Peyer's patch (tissue), 4 donors: ENCODE data around the gene KRI1. TPM values are rescaled to one million over a fixed set of nuclear protein-coding genes. Genes with fewer than 3 reads are reported as not detected.

Experiments
- DNase-seq, 3 donors: peaks; one replicate each; pipeline ENCODE4 v3.0.0-alpha.2; 2017 to 2019
- H3K27ac ChIP-seq, 4 donors: fragments of 200-600 bp; sonication (generic); one replicate each; pipeline ENCODE4 v1.5.1; 2016 to 2019
- H3K27me3 ChIP-seq, 2 donors: fragments of 200-600 bp; sonication (generic); one replicate each; pipeline ENCODE4 v1.5.1; 2019
- H3K36me3 ChIP-seq, 3 donors: fragments of 200-600 bp; sonication (generic); one replicate each; pipeline ENCODE4 v1.5.1; 2016 to 2019
- H3K4me1 ChIP-seq, 4 donors: fragments of 200-600 bp; sonication (generic); one replicate each; pipeline ENCODE4 v1.5.1; 2016 to 2019
- H3K4me3 ChIP-seq, 4 donors: fragments of 200-600 bp; sonication (generic); 1 replicate in 3 of 4; 2 replicates in 1 of 4; pipeline ENCODE4 v1.5.1; 2016 to 2019; ENCODE audit warnings: mild to moderate bottlenecking in 1 of 4
- H3K9me3 ChIP-seq, 4 donors: fragments of 200-600 bp; sonication (generic); one replicate each; pipeline ENCODE4 v1.5.1; 2016 to 2019; ENCODE audit warnings: mild to moderate bottlenecking in 1 of 4
- POLR2A ChIP-seq, 2 donors: fragments of 450-650 bp; IDR thresholded peaks; one replicate each; pipeline ENCODE4 v1.5.1; 2017; ENCODE audit warnings: antibody characterized with exemption in 2 of 2, mild to moderate bottlenecking in 2 of 2, moderate library complexity in 2 of 2
- total RNA-seq, 4 donors: library from RNA; depleted of rRNA; stranded (reverse); fragments of >200 nt; gene quantifications; one replicate each; pipeline ENCODE4 v1.1.0, GENCODE V29; 2016
- TF ChIP-seq, protein P1 (sequence below), 6 experiments: fragments of 450-650 bp in 4 of 6; fragments of 200-600 bp in 2 of 6; sonication (generic) in 1 of 6; IDR thresholded peaks; one replicate each; pipeline ENCODE4 v1.5.1; 2017 to 2019; ENCODE audit warnings: antibody characterized with exemption in 6 of 6, mild to moderate bottlenecking in 3 of 6, moderate library complexity in 1 of 6

KRI1 gene
- total RNA-seq, 4 donors from 2014 or later, result 16.3 to 97.4 (median 20.0) TPM

GRCh38 chr19:10550336-10550735 is 15.5 kb downstream of the KRI1 start:
- no peak overlapping the region for H3K27ac ChIP-seq
- peaks cover 0 to 50% (median 29%) of the 10 kb centered on the region in 4 donors for H3K4me1 ChIP-seq
- H3K36me3 ChIP-seq, result peaks cover 0 to 95% (median 0%) of the 10 kb centered on the region in 3 donors

DNA sequence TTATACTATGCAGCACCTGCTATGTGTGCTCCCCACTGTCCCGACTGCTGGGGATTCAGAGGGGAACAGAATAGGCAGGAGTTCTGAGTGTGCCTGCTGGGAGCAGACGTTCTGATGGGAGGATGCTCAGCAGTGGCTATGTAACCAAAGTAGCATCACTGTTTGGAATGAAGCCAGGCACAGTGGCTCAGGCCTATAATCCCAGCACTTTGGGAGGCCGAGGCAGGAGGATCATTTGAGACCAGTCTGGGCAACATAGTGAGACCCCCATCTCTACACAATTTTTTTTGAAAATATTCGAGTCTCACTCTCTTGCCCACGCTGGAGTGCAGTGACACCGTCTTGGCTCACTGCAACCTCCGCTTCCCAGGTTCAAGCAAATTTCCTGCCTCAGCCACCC is 16.1 kb downstream of the KRI1 start:
- DNase-seq, result no peak
- Histone ChIP-seq H3K36me3 (peaks cover 0 to 90% (median 0%) of the 10 kb centered on the region in 3 donors), H3K4me3 (no peak overlapping the region), H3K9me3 (no peaks in the 10 kb centered on the region), H3K4me1 (peaks cover 0 to 57% (median 32%) of the 10 kb centered on the region in 4 donors), H3K27me3 (no peaks in the 10 kb centered on the region), H3K27ac (no peak overlapping the region)
- TF ChIP-seq POLR2A (IDR thresholded peaks at IDR 0.05), result no peak
- TF ChIP-seq, protein P1, sequence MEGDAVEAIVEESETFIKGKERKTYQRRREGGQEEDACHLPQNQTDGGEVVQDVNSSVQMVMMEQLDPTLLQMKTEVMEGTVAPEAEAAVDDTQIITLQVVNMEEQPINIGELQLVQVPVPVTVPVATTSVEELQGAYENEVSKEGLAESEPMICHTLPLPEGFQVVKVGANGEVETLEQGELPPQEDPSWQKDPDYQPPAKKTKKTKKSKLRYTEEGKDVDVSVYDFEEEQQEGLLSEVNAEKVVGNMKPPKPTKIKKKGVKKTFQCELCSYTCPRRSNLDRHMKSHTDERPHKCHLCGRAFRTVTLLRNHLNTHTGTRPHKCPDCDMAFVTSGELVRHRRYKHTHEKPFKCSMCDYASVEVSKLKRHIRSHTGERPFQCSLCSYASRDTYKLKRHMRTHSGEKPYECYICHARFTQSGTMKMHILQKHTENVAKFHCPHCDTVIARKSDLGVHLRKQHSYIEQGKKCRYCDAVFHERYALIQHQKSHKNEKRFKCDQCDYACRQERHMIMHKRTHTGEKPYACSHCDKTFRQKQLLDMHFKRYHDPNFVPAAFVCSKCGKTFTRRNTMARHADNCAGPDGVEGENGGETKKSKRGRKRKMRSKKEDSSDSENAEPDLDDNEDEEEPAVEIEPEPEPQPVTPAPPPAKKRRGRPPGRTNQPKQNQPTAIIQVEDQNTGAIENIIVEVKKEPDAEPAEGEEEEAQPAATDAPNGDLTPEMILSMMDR (IDR thresholded peaks at IDR 0.05), result no peak

More at GRCh38 chr19:10550336-10550735, 15.5 kb downstream of the KRI1 start:
- no peak overlapping the region for H3K4me3 ChIP-seq
- no peaks in the 10 kb centered on the region for H3K9me3 ChIP-seq
- TF ChIP-seq, protein P1 (IDR thresholded peaks at IDR 0.05), result no peak
- no peak for TF ChIP-seq POLR2A (IDR thresholded peaks at IDR 0.05)
- H3K27me3 ChIP-seq, result no peaks in the 10 kb centered on the region
- DNase-seq, result no peak

DNA sequence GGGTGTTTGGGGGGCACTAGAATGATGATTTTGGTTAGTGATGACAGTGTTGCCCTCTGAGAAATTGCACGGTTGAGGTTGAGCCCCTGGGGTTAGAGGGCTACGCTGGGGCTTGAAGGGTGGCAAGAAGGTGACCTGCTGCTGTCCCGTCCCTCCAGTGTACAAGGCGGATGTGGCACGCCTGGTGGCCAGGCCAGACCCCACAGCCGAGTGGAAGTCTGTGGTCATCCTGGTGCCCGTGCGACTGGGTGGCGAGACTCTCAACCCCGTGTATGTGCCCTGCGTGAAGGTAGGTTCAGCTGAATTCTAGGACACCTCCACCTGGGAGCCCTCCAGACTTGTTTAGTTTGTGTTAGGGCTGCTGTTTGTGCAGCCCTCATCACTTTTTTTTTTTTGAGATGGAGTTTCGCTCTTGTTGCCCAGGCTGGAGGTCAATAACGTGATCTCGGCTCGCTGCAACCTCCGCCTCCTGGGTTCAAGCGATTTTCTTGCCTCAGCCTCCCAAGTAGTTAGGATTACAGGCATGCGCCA is 17.0 kb downstream of the KRI1 start:
- no peak overlapping the region for H3K4me3 ChIP-seq
- H3K27ac ChIP-seq, result no peak overlapping the region
- peaks cover 0 to 58% (median 27%) of the 10 kb centered on the region in 4 donors for H3K4me1 ChIP-seq
- no peaks in the 10 kb centered on the region for H3K9me3 ChIP-seq
- TF ChIP-seq, protein P1 (IDR thresholded peaks at IDR 0.05), result no peak
- TF ChIP-seq POLR2A (IDR thresholded peaks at IDR 0.05), result no peak
- H3K27me3 ChIP-seq, result no peaks in the 10 kb centered on the region
- no peak for DNase-seq
- peaks cover 0 to 81% (median 0%) of the 10 kb centered on the region in 3 donors for H3K36me3 ChIP-seq

- no peak overlapping the region for H3K4me3 ChIP-seq
- no peaks in the 10 kb centered on the region for H3K27me3 ChIP-seq
- DNase-seq, result no peak
- peaks cover 0 to 50% (median 9%) of the 10 kb centered on the region in 4 donors for H3K4me1 ChIP-seq
- H3K36me3 ChIP-seq, result peaks cover 0 to 61% (median 0%) of the 10 kb centered on the region in 3 donors
- no peak for TF ChIP-seq POLR2A (IDR thresholded peaks at IDR 0.05)
- TF ChIP-seq, protein P1 (IDR thresholded peaks at IDR 0.05), result no peak
- no peak overlapping the region for H3K27ac ChIP-seq
- H3K9me3 ChIP-seq, result no peaks in the 10 kb centered on the region
These were observed 19.0 kb downstream of the KRI1 start for GRCh38 chr19:10546817-10547216.

DNA sequence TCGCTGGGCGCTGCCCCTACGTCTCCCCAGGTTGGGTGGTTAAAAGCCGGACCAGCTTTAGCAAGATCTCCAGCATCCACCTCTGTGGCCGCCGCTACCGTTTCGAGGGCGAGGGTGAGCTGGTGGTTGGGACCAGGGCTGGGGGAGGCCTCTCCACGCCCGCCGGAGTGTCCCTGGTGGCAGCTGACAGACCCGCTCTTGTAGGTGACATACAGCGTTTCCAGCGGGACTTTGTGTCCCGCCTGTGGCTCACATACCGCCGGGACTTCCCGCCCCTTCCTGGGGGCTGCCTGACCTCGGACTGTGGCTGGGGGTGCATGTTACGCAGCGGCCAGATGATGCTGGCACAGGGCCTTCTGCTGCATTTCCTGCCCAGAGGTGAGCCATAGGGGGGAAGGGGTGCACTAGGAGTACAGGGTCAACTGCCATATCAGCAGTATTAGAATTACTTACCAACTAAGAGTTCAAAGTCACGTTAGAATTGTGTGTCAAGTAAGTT is 21.0 kb downstream of the KRI1 start:
- DNase-seq, result peak in 2 of 3 donors; percentile 60 to 68
- Histone ChIP-seq H3K4me3 (peak overlapping the region; percentile 74 to 96 (median 94)), H3K27me3 (no peaks in the 10 kb centered on the region), H3K4me1 (peaks cover 0 to 33% (median 9%) of the 10 kb centered on the region in 4 donors), H3K36me3 (peaks cover 0 to 43% (median 0%) of the 10 kb centered on the region in 3 donors), H3K9me3 (no peaks in the 10 kb centered on the region), H3K27ac (peak overlapping the region; percentile 90 to 96 (median 94))
- TF ChIP-seq POLR2A (IDR thresholded peaks at IDR 0.05), result peak; percentile 31 to 32
- TF ChIP-seq, protein P1 (IDR thresholded peaks at IDR 0.05), result no peak
